ENCODE data around the gene SCD5.

Gene SCD5

DNA sequence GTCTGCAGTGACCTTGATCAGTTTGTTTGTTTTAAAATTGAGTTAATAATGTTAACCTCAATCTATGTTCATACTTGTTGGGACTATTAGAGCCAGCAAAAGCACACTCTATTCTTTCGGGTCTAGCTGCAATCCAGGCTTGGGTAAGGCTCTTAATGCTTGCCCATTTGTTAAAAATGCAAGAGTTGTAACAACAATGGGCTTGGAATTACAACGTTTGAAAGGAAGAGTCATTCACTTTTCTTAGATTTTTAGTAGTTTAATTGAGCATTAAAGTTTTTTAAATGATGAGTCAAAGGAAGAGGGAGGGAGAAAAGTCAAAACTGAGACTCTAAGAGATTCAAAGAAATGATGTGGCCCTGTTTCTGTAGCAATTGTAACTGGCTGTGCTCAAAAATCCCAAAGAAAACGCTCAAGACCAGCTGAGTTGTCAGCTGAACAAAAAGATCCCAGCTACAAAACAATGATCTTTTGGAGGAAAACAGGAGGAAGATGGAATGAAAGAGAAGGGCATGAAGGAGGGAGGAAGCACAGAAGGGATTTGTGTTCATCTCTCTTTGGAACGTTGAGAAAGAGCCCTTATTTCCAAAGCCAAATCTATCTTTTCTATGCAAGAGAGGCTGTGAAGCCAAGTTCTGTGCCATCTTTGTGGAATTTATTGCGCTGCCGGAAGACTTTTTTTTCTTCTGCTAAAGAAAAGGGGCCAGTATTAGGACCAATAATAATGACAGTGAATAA lies 5.5 kb downstream of the SCD5 start:
- DNase-seq, result no peak

DNA sequence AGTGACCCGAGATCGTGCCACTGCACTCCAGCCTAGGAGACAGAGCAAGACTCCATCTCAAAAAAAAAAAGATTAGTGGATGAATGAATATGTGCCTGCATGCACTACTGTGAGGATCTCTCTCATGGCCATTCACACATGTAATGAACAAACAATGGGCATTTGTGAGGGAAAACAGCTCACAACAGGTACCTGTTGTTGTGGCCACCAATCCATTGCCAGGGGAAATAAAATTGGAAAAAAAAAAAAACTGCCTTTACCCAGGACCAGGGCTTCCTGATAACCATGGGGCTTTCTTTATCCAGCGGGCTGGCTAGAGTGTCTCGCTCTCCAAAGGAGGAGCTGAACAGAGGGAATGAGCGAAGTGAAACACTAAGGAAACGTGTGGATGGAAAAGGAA lies 7.4 kb downstream of the SCD5 start:
- no peak for DNase-seq

DNA sequence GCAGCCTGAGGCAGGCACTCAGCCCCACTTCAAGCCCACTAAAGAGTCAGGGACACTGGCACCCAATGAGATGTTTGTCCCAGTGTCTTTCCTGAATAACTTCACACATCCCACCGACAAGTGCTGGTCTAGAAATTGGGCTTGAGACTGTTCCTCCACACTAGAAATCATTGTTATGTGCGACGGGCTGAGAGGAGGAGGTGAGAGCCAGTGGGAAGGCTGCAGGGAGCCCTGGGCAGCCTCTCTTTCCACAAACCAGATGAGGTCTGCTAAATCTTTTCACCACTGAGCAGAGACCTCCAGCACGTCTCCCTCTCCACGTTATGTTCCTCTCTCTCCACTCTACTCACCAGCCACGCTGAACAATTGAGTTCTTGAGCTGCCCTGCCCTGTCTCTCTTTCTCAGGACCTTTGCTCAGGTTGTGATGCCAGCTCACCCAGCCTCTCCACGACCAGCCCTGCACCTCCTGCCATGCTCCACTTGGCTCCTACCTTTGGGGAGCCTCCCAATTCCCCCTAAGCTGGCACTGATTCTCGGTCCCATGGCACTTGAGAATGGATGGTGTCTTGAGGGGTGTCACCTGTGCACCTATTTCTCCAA lies 8.4 kb downstream of the SCD5 start:
- DNase-seq, result no peak

DNA sequence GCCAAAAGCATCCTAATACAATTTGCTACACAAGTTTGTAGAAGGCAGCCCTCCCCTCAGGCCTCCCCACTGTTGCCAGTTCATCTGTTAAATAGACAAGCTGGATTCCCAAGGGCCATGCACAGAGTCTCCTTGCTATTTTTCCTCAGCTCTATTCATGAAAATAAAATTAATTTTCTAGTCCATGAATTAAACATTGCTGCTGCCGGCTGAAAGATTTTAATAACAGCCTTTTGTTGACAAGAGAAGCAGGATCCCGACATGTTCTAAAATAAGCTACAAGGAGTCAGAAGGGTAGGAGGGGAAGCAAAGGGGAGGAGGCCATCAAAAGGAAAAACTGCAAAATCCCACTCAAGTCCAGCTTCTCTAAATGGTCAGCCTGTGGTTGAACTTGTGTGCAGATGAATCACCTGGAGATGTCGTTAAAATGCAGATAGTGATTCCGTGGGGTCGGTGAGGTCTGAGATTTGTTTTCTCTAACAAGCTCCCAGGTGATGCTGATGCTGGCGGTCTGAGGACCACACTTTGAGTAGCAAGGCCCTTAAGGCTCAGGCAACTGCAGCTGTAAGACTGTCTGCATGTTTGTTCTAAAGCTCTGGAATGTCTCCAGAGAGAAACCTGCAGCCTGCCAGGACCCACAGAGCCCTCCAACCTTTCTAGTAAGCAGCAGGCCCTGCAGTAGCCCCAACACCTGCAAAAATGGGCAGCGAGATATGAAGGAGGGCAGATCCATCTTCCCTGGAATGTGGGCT lies 9.4 kb downstream of the SCD5 start:
- DNase-seq, result no peak

DNA sequence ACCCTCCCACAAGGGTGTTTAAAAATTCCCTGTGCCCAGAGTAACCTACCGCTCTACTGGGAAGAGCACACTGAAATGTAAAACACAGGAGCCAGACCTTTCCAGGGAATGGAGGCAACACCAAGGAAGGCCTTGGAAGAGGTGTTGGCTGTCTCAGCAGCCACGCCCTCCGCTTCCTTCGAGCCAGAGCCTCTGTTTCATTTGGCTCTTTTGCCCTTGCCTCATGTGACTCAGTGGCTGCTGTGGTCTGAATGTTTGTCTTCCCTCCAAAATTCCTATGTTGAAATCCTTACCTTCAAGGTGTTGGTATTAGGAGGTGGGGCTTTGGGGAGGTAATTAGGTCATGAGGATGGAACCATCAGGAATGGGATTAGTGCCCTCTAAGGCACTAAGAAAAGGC lies 11.3 kb downstream of the SCD5 start:
- no peak for DNase-seq

DNA sequence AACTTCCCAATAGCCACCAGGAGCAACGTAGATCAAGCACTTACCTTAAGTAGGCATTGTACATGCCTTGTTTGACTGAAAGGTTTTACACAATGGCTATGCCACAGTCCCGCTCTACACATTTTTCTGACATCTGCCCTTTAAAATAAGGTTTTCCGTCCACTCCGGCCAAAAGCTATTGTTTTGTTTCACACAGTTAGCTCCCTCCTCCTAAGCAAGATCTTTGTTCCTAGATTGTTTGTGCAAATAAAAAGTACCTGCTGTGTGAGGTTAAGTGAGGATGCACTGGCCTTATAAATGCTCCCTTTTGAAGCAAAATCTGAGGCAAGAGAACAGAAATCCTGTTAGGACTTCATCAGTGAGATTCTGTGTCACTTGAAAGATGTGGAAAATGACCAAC lies 11.8 kb downstream of the SCD5 start:
- DNase-seq, result no peak

DNA sequence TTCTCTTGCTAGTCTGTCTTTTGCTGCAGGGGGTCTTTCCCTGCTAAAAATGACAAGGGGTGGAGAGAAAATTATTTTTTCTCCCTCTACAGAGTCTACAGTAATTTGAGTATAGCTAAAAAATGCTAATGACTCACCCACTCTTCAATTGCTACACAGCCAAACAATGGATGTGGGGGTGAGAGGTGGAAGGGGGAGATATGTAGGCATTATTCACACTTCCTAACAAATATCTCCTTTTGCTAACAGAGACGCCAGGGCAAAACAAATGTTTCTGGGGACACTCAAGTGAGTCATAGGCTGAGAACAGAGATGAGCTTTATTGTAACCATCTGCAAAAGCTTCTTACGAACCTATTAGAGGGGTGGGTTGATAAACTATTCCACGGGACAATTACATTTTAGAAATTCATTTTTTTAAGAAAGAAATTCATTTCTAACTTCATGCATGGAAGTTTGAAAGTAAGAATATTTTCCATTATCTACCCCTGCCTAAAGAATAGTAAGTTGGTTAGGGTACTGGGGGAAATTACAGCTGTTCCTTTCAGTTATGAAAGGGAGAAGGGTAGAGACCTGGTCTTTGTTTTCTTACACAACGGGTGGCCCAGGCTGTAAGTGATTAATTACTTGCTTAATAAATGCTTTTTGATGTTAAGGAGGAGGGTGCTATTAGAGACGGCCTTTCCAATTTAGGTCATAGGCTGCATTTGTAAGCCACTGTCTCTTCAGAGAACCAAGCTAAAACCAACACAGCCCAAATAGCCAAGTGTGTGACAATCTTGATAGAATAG lies 12.8 kb downstream of the SCD5 start:
- no peak for DNase-seq

DNA sequence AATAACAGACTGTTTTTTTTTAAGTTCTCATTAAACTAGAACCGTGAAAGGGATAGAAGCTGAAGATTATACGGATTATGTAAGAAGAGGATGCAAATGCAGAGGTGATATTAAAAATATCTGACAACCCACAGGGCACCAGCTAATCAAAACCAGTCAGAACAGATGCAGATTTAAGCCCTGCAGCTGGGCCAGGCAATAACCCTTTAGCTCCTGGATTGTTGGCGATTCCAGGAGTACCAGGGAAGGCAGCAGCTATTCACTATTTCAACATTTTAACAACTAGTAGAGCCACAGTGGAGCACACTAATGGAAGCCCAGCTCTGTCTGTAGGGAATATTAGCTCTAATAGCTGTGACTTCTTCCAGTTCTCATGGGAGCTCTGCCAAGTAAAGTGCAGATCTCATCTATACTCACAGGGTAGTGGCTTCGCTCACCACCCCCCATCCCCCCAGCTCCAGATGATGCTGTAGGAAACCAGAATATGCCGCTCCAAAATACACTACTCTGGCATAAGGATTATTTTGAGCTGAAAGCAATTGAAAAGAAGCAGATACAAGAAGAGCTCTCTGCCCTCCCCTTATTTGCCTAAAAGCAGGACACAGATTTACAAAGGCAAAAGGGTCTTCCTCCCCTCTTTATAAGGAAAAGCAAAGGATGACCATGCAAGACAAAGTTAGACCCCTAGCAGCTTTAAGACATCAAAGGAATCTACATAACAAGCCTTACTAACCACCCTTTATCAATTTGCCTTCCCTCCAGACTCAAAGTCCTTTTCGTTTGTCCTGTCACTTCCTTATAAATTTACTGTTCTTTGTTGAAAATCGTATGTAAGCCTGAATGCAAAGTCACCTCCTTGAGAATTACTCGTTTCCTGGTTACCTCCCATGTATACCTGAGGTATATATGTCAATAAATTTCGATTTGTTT lies 13.7 kb downstream of the SCD5 start:
- DNase-seq, result no peak

DNA sequence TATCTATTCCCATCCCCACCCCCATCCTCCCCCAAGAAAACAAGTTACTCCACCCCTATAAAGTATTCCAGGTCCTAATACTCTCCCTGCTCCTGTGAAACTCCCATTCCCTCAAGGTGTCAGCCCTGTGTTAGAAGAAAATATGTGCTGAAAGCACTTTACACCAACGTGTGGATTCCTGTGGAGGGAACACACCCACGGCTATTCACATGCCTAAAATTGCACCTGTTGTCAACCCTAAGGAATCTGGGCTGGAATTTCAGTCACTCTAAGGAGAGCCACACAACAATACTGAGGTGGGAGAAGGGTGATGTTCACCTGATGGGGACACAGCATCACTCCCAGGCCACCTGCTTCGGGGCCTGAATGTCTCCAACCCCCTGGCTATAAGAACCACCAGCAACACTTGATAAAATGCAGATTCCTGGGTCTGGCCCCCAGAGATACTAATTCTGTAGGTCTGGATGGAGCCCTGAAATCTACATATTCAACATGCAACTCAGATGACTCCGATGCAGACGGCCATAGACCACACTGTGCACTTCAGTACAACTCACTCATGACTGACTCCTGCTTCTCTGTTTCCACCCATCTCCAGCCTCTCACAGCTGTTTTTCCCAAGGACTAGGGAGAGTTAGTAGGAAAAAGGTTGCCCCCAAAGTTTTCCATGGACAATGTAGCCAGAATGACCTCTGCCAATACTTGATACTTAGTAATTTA lies 15.8 kb downstream of the SCD5 start:
- no peak for DNase-seq

DNA sequence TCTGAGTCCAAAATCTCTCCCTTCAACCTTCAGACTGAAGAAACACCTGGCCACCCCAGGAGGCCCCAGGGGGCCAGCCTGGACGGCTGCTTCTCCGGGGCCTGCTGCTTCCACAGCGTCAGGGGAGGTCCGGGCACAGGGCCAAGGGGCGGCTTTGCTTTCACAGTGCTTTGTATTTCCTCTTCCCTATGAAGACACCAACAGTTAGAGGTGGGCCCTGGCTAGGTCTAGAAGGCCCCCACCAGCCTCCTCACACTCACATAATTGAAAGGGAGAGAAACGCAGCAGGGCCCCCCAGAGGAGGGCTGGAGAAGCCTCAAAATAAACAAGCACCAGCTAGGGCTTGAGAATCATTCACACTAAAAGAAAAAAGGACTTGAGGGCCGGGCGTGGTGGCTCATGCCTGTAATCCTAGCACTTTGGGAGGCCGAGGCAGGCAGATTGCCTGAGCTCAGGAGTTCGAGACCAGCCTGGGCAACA lies 17.8 kb downstream of the SCD5 start:
- no peak for DNase-seq

DNA sequence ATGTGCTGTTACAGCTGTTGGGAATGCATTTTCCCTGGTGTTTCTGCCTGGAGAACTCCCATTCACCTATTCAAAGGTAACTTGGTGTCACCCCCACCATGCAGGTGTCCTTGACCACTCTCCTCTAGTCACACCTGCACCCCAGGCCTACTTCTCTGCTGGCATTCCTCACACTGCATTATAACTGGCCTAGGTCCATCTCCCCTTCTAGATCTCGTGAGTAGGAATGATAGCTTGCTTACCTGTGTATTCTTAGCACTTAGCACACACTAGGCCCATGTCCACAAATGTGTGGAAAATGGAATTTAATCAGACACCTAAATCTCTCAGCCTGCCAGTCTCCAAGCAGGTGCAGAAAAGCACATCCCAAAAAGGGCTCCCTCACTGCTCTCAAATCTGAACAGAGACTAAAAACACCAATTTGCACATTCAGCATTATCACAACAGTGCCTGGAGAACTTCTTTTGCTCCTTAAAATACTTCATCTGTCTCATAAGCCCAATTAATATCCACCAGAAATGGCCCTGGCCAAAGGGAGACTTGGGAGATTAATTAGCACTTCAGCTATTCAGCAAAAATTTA lies 18.3 kb downstream of the SCD5 start:
- DNase-seq, result no peak

DNA sequence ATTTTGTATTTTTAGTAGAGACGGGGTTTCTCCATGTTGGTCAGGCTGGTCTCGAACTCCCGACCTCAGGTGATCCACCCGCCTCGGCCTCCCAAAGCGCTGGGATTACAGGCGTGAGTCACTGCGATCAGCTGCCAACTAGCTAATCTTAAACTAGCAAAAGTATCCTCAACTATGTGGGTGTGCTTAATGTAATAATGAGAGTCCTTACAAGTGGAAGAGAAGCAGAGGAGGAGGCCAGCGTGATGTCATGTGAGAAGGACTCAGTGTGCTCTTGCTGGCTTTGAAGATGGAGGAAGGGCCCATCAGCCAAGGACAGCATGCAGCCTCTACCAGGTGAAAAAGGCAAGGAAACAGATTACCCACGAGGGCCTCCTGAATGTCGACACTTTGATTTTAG lies 19.6 kb downstream of the SCD5 start:
- DNase-seq, result no peak

DNA sequence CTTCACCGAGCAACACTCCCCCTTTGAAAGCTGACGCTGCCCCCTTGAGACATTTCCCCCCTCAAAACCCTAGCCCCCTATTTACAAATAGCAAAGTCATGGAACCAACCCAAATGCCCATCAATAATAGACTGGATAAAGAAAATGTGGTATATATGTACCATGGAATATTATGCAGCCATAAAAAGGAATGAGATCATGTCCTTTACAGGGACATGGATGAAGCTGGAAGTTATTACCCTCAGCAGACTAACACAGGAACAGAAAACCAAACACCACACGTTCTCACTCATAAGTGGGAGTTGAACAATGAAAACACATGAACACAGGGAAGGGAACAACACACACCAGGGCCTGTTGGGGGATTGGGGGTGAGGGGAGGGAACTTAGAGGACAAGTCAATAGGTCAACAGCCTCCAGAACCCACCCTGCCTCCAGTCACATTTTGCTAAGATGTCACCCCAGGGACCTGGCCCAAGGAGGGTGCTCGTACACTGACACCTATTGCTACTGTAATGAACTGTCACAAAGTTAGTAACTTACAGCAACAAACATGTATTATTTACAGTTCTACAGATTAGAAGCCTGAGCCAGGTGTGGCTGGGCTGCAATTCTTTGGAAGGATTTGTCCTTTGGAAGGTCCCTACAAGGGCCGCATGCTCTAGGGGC lies 20.6 kb downstream of the SCD5 start:
- DNase-seq, result no peak

DNA sequence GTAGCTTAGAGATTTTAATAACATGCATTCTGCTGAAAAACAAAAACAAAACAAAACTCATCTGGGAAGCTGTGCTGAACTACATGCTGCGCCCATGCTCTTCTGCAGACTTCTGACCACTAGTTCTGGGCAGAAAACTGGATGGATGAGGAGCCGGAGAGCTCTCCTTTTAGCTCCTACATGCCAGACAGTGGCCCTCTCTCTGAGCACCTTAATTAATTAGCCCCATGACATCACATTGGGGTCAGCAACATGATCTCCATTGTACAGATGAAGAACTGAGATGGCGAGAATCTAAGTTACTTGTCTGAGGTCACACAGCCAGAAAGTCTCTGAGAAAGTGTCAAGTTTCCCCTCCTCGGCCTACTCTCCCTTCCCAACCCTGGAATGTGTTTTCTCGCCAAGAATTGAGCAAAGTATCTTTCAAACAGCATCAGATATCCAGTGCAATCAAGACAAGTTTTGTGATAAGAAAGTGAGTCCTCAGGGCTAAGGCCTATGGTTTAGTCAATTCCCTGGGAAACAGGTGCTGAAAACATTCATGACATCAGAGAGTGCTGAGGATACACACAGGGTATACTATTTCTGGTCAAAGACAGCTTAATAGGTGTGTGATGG lies 21.6 kb downstream of the SCD5 start:
- DNase-seq, result no peak

DNA sequence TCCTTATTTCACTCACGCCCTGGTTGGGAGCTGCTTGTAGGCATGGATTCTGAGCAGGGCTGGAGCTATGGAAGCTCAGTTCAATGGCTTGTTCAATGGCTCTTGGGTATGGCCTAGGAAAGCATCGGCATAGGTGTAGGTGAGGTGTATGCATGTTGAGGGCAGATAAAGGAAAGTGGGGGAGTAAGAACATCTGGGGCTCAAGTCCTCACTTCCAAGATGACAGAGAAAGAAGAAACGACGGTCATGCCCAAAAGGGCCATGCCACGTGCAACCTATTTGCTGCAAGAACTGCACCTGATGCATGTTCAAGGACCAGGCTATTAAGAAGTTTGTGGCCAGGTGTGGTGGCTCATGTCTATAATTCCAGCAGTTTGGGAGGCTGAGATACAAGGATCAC lies 23.4 kb downstream of the SCD5 start:
- no peak for DNase-seq

DNA sequence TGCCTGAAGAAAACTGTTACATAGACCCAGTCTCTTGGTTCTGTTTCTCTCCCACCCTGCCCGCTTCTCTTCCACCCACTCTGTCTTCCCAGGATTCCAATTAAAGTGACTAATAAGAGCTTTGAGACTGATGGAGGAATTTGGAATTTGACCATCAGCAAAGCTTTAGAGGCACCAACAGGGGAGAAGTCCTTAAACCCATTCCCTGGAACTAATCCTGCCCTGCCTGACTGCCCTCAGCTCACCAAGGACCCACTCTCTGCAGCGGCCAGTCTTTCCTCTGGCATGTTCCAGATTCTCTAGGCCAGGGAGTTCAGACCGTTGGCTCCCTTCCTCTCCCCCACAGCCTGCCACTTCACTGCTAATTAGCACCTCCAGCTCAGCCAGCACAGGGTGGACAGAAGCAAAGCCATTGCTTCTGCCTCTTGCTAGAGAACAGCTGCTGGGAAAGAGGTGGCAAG lies 23.9 kb downstream of the SCD5 start:
- no peak for DNase-seq

DNA sequence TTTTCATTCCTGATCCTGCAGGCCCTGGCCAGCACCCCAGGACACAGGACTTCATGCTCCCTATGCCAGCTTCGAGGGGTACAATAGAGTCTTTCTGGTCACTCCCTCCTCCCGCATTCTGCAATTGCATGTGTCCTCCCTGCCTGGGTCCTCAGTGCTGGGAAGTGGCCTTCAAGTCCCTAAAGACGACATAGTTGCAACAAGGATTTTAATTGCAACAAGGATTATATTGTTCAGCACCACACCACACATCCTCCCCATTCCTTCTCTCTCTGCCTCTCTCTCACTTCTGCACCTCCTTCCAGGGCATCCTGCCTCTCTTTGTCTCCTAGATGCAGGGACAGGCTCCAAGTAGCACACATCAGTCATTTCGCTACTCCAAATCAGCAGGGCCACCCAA lies 25.5 kb downstream of the SCD5 start:
- DNase-seq, result no peak

DNA sequence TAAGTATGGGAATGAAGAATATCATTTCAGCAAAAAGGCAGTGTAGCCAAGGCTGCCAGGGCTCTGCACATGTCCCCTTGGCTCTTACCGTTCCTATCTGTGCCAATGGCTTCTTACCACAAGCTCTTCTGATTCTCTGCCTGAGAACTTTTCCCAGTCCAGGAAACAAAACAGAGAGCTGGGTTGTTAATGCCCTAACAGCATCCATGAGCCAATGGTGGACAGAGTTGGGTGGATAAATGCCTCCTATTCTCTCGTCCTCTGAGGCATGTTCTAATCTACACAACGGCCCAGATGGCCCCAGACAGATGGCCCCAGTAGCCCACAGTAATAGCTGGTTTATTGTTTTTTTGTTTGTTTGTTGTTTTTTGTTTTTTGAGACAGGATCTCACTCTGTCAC lies 28.0 kb downstream of the SCD5 start:
- no peak for DNase-seq

DNA sequence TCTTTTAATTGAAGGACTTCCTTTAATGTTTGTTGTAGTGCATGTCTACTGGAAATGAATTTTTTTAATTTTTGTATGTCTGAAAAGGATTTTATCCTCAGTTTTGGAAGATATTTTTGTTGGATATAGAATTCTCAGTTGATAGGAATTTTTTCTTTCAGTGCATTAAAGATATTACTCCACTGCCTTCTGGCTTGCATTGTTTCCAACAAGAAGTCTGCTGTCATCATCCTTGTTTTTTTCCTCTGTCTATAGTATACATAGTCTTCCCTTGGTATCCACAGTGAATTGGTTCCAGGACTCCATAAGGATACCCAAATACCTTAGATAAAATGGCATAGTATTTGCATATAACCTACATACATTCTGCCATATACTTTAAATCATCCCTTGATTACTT lies 33.5 kb downstream of the SCD5 start:
- no peak for DNase-seq

DNA sequence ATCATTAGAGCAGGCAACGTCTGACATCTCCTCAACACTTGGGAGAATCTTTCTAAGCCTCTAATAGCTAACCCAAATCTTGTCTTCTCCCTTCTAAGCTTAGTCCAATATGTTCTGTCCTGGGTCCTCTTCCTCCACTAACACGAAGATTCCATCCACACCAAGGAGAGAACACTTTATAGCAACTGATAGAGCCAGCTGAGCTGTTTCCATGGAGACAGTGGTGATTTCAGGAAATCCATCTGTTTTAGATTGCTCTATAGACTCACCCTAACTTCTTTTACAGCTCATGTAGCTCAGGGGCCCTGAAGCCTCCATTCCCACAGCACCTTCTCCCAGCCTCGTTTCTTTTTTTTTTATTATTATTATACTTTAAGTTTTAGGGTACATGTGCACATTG lies 37.4 kb downstream of the SCD5 start:
- DNase-seq, result no peak
